ENCODE data around the gene PSRC1. TPM values are rescaled to one million over a fixed set of nuclear protein-coding genes. Genes with fewer than 3 reads are reported as not detected.
"Not testable (repeated sequence)": the region's sequence is repeated elsewhere in the genome, so short reads cannot be mapped to it uniquely, and the experiment has no call there.

Gene PSRC1
- total RNA-seq, 1 donor from 2014 or later = 4.2 TPM

DNA sequence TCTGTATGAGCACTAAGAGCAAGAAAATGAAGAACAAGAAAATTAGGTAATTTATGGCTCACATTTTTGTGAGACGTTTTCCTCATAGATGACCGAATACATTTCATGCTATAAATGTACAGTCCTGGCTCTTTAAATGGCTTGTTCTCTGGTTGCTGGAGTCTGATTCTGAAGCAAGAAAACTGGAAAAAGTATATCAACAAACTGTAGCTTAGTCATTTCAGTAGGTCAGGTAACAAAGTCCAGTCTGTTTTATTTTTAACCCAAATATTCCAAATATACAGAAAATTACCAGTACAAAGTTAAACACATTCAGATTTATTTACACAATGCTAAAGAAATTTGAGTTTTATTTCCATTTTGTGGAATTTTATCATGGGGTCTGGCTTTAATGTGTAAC is 26.4 kb upstream of the PSRC1 start:
- intact Hi-C loops (cut with DNase I) = no loop called here
- ATAC-seq (no peak), DNase-seq (no peak)
- Histone ChIP-seq H3K4me3 (no peak overlapping the region), H3K27ac (no peak overlapping the region), H3K27me3 (ENCODE audit: low read depth) (no peaks in the 10 kb centered on the region), H3K36me3 (peaks cover 38% of the 10 kb centered on the region), H3K4me1 (peaks cover 47% of the 10 kb centered on the region), H3K9me3 (no peaks in the 10 kb centered on the region)
- TF ChIP-seq, protein P1, sequence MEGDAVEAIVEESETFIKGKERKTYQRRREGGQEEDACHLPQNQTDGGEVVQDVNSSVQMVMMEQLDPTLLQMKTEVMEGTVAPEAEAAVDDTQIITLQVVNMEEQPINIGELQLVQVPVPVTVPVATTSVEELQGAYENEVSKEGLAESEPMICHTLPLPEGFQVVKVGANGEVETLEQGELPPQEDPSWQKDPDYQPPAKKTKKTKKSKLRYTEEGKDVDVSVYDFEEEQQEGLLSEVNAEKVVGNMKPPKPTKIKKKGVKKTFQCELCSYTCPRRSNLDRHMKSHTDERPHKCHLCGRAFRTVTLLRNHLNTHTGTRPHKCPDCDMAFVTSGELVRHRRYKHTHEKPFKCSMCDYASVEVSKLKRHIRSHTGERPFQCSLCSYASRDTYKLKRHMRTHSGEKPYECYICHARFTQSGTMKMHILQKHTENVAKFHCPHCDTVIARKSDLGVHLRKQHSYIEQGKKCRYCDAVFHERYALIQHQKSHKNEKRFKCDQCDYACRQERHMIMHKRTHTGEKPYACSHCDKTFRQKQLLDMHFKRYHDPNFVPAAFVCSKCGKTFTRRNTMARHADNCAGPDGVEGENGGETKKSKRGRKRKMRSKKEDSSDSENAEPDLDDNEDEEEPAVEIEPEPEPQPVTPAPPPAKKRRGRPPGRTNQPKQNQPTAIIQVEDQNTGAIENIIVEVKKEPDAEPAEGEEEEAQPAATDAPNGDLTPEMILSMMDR (IDR thresholded peaks at IDR 0.05) = no peak

DNA sequence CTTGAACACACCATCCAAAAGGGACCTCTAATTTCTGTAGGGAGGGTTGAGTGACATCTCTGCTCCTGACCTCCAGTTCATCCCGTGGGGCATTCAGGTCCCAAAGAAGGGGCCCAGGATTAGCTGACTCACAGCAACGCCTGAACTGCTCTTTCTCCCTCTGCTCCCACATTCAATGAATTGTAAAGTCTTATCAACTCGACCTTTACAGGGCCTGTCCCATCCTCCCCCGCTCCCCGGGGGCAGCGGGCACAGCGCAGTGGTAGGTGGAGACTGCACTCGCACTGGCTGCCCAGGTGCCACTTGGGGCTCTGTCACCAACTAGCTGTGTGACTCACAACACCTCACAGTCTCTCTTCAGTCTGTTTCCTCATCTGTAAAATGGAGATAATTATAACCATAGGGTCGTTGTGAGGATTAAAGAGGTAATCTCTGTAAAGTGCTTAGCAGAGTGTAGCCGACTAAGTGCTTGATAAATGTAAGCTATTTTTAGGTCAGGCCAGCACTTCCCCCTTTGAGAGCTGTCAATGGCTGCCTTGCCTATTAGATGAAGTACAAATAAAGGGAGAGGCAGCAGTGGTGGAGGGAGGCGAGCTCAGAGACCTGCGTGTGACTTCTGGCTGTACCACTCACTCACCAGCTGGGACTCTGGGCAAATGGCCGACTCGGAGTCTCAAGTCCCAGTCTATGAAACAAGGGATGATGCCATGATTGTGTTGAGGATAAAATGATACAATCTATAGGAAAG is 24.5 kb upstream of the PSRC1 start:
- DNase-seq (peak; percentile 68), ATAC-seq (peak; percentile 85 to 91)
- peaks cover 45% of the 10 kb centered on the region for H3K4me1 ChIP-seq
- H3K27me3 ChIP-seq (ENCODE audit: low read depth) = no peaks in the 10 kb centered on the region
- TF ChIP-seq, protein P1 (IDR thresholded peaks at IDR 0.05) = no peak
- peak overlapping the region; percentile 67 for H3K27ac ChIP-seq
- intact Hi-C loops (cut with DNase I) = no loop called here
- H3K36me3 ChIP-seq = peaks cover 20% of the 10 kb centered on the region
- H3K4me3 ChIP-seq = no peak overlapping the region
- H3K9me3 ChIP-seq = no peaks in the 10 kb centered on the region

DNA sequence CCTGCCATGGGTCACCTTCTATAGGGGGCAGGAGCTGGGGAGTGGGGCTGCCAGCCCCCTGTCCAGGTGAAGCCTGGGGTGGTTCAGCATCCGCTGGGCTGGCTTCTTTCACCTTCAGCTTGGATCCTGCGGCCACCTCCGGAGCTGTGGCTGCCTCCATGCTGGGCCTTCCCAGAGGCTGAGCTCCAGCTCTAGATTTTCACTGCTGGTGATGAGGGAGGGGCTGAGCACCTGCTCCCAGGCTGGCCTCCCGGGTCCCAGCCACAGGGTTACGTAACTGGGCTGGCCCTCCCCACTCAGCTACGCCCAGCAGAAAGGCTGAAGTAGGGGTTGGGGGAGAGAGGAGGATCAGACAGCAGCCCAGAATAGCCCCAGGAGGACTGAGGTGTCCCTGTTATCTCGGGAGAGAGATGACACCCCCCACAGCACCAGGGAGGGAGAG is 23.9 kb upstream of the PSRC1 start, which contains the start of gene MYBPHL:
Gene MYBPHL (minus strand): TSS at position 180 of the 442 bp plus-strand sequence. CDS start 20 bp downstream, at position 160.
- ATAC-seq (peak; percentile 64 to 67), DNase-seq (peak; percentile 64)
- no peaks in the 10 kb centered on the region for H3K9me3 ChIP-seq
- H3K4me3 ChIP-seq = no peak within 1 kb of the TSS
- peak within 1 kb of the TSS; percentile 67 for H3K27ac ChIP-seq
- H3K4me1 ChIP-seq = peaks cover 45% of the 10 kb centered on the region
- no peaks in the 10 kb centered on the region for H3K27me3 ChIP-seq (ENCODE audit: low read depth)
- TF ChIP-seq, protein P1 (IDR thresholded peaks at IDR 0.05) = no peak
- intact Hi-C loops (cut with DNase I) = no loop called here
- peaks cover 14% of the 10 kb centered on the region for H3K36me3 ChIP-seq

DNA sequence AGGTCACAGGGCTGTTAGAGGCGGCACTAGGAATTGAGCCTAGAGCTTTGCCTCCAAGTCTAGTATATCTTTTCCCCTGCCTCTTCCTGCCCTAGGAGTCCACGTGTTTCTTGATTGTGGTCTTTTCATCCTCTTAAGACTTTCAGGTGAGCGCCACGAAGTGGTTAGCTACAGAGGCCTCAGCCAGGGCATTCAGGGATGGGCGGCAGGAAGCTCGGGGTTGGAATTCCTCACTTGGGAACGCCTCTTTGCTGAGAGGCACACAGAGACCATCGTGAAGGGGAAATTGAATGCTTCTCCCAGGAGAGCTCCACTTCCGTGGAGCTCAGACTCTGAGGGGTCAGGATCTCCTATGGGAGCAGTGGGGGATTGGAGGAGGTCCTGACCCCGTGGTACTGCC is 23.0 kb upstream of the PSRC1 start:
- peaks cover 45% of the 10 kb centered on the region for H3K4me1 ChIP-seq
- peak; percentile 59 for DNase-seq
- H3K9me3 ChIP-seq; intact Hi-C loops (cut with DNase I); H3K36me3 ChIP-seq; H3K4me3 ChIP-seq; H3K27me3 ChIP-seq (ENCODE audit: low read depth): not testable (repeated sequence)
- peak; percentile 64 to 81 for ATAC-seq
- H3K27ac ChIP-seq = peak overlapping the region; percentile 67

DNA sequence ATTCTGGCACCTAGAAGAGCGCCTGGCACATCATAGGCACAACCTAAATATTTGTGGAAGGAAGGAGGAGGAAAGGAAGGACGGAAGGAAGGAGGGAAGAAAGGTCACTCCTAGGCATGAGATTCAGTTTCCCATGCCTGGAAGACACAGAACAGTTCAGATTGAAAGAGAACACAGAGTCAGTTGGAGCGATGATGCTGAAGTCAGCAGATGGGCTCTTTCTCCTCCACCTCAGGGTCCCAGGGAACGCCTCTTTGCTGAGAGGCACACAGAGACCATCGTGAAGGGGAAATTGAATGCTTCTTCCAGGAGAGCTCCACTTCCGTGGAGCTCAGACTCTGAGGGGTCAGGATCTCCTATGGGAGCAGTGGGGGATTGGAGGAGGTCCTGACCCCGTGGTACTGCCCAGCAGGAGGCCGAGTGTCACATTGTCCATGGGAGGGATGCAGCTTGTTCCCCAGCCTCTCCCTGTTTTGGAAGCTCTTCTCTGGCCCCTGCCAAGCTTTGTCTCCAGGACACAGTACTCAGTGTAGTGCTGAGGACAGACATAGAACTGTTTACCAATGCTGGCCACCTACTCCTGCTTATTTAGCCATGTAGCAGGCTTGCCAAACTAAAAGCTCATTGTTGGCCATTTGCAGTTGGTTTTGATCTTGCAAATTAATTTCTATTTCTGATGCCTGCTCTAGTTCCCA is 21.4 kb upstream of the PSRC1 start:
- H3K36me3 ChIP-seq = no peaks in the 10 kb centered on the region
- no peaks in the 10 kb centered on the region for H3K9me3 ChIP-seq
- TF ChIP-seq, protein P1 (IDR thresholded peaks at IDR 0.05) = no peak
- peak overlapping the region; percentile 67 for H3K27ac ChIP-seq
- no peak for DNase-seq
- H3K4me3 ChIP-seq = no peak overlapping the region
- H3K27me3 ChIP-seq (ENCODE audit: low read depth) = no peaks in the 10 kb centered on the region
- H3K4me1 ChIP-seq = peaks cover 54% of the 10 kb centered on the region
- intact Hi-C loops (cut with DNase I) = no loop called here
- ATAC-seq = peak in 1 of 2 donors; percentile 29

DNA sequence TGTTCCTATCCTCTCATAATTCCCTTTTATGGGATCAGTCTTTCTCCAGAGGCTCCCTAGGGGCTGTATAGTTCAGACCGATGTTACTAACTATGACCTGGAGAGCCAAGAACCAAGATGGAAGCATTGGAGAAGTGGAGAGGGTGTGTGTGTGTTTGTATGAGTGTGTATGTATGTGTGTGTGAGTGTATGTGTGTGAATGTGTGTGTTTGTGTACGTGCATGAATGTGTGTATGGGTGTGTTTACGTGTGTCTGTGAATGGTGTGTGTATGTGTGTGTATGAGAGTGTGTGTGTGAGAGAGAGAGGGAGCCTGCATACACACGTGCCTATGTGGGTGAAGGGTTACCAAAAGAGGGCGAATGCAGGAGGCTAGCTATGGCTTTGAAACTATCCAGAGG is 18.9 kb upstream of the PSRC1 start:
- DNase-seq (no peak), ATAC-seq (no peak)
- intact Hi-C loops (cut with DNase I) = no loop called here
- Histone ChIP-seq H3K4me1 (peaks cover 57% of the 10 kb centered on the region), H3K27me3 (ENCODE audit: low read depth) (no peaks in the 10 kb centered on the region), H3K27ac (no peak overlapping the region), H3K36me3 (no peaks in the 10 kb centered on the region), H3K4me3 (no peak overlapping the region), H3K9me3 (no peaks in the 10 kb centered on the region)
- TF ChIP-seq, protein P1 (IDR thresholded peaks at IDR 0.05) = no peak

Data from lower lobe of right lung (tissue), 2 donors.